ENCODE results near the gene VWA5B2.

VWA5B2 gene

DNA sequence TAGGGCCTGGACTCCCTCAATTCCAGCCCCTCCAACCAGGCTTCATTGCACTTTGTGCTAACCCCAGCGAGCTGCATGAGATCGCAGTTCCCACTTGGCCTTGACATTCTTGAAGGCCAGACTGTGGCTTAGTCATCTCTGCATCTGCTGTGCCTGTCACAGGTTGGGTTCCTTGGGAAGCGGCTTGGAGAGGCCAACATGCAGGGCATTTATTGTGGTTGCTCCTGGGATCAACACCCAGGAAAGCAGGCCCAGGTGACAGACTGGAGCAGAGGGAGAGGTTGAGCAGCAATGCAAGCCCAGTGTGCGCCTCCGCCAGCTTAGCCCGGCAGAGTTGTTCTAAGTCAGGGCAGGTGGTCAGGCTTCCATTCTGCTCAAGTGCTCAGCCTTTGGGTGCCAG lies 32.8 kb upstream of the VWA5B2 start:
- no peak overlapping the region for H3K4me3 ChIP-seq (ENCODE audit: low read depth, low read length)
- in situ Hi-C loops (cut with HindIII; ENCODE audit: low sequenced_read_pairs): no loop called here
- TF ChIP-seq, protein P1, sequence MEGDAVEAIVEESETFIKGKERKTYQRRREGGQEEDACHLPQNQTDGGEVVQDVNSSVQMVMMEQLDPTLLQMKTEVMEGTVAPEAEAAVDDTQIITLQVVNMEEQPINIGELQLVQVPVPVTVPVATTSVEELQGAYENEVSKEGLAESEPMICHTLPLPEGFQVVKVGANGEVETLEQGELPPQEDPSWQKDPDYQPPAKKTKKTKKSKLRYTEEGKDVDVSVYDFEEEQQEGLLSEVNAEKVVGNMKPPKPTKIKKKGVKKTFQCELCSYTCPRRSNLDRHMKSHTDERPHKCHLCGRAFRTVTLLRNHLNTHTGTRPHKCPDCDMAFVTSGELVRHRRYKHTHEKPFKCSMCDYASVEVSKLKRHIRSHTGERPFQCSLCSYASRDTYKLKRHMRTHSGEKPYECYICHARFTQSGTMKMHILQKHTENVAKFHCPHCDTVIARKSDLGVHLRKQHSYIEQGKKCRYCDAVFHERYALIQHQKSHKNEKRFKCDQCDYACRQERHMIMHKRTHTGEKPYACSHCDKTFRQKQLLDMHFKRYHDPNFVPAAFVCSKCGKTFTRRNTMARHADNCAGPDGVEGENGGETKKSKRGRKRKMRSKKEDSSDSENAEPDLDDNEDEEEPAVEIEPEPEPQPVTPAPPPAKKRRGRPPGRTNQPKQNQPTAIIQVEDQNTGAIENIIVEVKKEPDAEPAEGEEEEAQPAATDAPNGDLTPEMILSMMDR (IDR thresholded peaks at IDR 0.05; ENCODE audit: low read depth, low read length, missing control alignments): no peak
- no peak for DNase-seq (ENCODE audit: low read depth)

DNA sequence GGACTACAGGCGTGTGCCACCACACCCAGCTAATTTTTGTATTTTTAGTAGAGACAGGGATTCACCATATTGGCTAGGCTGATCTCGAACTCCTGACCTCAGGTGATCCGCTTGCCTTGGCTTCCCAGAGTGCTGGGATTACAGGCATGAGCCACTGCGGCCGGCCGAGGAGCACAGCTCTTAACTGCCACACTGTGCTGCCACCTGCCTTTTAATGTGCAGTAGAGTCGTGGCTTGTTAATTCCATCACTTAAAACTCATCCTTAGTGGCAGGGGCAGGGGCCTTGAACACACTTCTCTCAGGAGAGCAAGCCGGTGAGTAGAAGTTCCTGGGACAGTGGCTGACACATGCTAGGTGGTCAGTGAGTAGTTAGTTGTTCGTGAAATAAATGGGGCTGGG lies 30.9 kb upstream of the VWA5B2 start:
- DNase-seq (ENCODE audit: low read depth): no peak
- TF ChIP-seq, protein P1 (IDR thresholded peaks at IDR 0.05; ENCODE audit: low read depth, low read length, missing control alignments): no peak
- in situ Hi-C loops (cut with HindIII; ENCODE audit: low sequenced_read_pairs): no loop called here
- H3K4me3 ChIP-seq (ENCODE audit: low read depth, low read length): no peak overlapping the region

DNA sequence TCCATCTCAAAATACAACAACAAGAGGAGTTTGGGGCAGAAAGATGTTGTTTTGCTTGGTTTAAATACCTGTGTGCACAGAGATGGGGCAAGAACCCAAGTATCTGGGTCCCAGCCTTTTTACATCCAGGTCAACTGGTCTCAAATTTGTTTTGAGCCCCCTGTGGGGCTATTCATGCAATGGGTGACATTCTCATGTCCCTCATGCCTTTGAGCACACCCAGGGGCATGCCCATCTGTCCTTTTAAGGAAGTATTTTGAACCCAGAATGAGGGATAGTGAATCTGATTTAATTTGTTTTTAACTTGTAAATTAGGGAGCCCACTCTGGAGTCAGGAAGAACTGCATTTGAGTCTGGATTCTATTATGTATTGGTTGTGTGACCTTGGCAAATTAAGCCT lies 28.6 kb upstream of the VWA5B2 start:
- H3K4me3 ChIP-seq (ENCODE audit: low read depth, low read length): no peak overlapping the region
- TF ChIP-seq, protein P1 (IDR thresholded peaks at IDR 0.05; ENCODE audit: low read depth, low read length, missing control alignments): no peak
- DNase-seq (ENCODE audit: low read depth): no peak
- in situ Hi-C loops (cut with HindIII; ENCODE audit: low sequenced_read_pairs): no loop called here

DNA sequence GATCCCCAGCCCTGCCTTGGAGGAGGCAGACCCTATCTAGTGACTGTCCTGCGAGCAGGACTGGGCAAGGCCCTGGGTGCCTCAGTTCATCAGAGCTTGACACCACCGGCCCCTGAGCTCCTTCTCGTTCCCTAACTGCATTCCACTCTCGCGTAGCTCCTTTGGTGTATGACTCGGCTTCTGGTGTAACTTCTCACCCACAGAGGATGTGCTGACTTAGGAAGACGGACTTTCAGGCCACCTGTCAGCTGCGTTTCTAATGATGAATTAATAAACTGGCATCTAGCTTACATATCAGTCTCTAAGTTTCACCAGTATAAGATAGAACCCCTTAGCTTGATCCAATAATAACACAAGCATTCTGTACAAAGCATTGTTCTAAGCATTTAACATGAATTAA lies 25.9 kb upstream of the VWA5B2 start:
- no peak for DNase-seq (ENCODE audit: low read depth)
- H3K4me3 ChIP-seq (ENCODE audit: low read depth, low read length): no peak overlapping the region
- TF ChIP-seq, protein P1 (IDR thresholded peaks at IDR 0.05; ENCODE audit: low read depth, low read length, missing control alignments): no peak
- in situ Hi-C loops (cut with HindIII; ENCODE audit: low sequenced_read_pairs): no loop called here

DNA sequence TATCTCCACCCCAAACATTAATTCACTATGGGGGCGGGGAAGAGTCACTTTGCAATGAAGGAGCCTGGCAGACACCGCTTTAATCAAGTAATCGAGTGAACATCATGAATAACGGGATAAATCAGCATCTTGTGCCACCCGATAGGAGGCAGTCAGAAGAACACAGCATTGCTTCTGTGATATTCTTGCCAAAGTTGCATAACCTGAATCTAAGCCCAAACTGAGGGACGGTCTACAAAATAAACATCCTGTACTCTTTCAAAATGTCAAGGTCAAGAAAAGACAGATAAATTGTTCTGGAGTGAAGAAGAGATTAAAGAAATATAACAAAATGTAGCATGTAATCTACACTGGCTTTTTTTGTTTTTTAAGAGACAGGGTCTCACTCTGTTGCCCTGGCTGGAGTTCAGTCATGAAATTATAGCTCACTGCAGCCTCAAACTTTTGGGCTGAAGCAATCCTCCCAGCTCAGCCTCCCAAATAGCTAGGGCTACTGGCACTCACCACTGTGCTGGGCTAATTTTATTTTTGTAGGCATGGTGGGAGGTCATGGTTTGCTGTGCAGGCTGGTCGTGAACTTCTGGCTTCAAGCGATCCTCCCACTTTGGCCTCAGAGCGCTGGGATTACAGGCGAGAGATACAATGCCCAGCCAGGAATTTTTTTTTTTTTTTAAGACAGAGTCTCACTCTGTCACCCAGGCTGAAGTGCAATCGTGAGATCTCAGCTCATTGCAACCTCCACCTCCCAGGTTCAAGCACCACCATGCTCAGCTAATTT lies 20.1 kb upstream of the VWA5B2 start:
- TF ChIP-seq, protein P1 (IDR thresholded peaks at IDR 0.05; ENCODE audit: low read depth, low read length, missing control alignments): no peak
- in situ Hi-C loops (cut with HindIII; ENCODE audit: low sequenced_read_pairs): no loop called here
- no peak overlapping the region for H3K4me3 ChIP-seq (ENCODE audit: low read depth, low read length)
- DNase-seq (ENCODE audit: low read depth): no peak

DNA sequence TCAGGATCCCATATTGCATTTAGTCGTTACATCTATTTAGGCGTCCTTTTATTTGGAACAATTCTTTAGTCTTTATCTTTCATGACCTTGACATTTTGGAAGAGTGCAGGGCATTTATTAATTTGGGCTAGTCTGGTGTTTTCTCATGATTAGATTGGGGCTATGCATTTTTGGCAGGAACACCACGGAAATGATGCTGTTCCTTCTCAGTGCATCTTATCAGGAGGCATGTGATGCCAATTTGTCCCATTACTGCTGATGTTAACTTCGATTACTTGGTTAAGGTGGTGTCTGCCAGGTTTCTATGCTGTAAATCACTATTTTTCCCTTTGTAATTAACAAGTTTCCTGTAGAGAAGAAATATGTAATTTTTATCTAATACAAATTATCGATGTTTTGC lies 18.1 kb upstream of the VWA5B2 start:
- TF ChIP-seq, protein P1 (IDR thresholded peaks at IDR 0.05; ENCODE audit: low read depth, low read length, missing control alignments): no peak
- no peak overlapping the region for H3K4me3 ChIP-seq (ENCODE audit: low read depth, low read length)
- in situ Hi-C loops (cut with HindIII; ENCODE audit: low sequenced_read_pairs): no loop called here
- no peak for DNase-seq (ENCODE audit: low read depth)

Data from astrocyte of the cerebellum (primary cell).